ENCODE measurements around the gene SMCP.

DNA sequence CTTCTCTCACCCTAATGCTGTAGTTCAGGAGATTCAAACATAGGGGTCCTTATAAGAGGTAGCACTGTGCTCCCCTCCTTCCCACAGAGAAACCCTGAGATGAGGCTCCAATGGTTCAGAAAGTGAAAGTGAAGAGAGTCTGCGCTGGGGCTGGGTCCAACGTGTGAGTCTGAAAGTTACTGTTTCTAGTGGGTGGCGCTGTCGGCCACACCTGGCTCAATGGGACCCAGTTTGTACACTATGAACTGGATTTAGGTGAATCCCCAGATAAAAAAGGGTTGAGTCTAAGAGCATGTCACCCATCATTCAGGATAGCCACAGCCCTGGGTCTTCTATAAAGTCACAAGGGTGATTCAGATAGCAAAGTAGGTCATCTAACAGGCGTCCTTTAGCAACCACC is 2.8 kb downstream of the SMCP start:
- TF ChIP-seq ZNF274 (IDR thresholded peaks at IDR 0.05; ENCODE audit: low read depth, low read length) (no peak), EZH2phosphoT487 (IDR thresholded peaks at IDR 0.05; ENCODE audit: borderline replicate concordance) (no peak), POLR2A (IDR thresholded peaks at IDR 0.05; ENCODE audit: borderline replicate concordance, extremely low read depth, insufficient read depth, insufficient read length) (no peak), EZH2 (IDR thresholded peaks at IDR 0.05) (no peak)
- TF ChIP-seq, protein P1, sequence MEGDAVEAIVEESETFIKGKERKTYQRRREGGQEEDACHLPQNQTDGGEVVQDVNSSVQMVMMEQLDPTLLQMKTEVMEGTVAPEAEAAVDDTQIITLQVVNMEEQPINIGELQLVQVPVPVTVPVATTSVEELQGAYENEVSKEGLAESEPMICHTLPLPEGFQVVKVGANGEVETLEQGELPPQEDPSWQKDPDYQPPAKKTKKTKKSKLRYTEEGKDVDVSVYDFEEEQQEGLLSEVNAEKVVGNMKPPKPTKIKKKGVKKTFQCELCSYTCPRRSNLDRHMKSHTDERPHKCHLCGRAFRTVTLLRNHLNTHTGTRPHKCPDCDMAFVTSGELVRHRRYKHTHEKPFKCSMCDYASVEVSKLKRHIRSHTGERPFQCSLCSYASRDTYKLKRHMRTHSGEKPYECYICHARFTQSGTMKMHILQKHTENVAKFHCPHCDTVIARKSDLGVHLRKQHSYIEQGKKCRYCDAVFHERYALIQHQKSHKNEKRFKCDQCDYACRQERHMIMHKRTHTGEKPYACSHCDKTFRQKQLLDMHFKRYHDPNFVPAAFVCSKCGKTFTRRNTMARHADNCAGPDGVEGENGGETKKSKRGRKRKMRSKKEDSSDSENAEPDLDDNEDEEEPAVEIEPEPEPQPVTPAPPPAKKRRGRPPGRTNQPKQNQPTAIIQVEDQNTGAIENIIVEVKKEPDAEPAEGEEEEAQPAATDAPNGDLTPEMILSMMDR (IDR thresholded peaks at IDR 0.05 in 2 of 3, conservative IDR thresholded peaks at IDR 0.05 in 1 of 3; ENCODE audit: borderline replicate concordance in 1 of 3, insufficient read depth in 1 of 3, low read depth in 2 of 3, low read length in 2 of 3): no peak
- TF ChIP-seq, protein P2, sequence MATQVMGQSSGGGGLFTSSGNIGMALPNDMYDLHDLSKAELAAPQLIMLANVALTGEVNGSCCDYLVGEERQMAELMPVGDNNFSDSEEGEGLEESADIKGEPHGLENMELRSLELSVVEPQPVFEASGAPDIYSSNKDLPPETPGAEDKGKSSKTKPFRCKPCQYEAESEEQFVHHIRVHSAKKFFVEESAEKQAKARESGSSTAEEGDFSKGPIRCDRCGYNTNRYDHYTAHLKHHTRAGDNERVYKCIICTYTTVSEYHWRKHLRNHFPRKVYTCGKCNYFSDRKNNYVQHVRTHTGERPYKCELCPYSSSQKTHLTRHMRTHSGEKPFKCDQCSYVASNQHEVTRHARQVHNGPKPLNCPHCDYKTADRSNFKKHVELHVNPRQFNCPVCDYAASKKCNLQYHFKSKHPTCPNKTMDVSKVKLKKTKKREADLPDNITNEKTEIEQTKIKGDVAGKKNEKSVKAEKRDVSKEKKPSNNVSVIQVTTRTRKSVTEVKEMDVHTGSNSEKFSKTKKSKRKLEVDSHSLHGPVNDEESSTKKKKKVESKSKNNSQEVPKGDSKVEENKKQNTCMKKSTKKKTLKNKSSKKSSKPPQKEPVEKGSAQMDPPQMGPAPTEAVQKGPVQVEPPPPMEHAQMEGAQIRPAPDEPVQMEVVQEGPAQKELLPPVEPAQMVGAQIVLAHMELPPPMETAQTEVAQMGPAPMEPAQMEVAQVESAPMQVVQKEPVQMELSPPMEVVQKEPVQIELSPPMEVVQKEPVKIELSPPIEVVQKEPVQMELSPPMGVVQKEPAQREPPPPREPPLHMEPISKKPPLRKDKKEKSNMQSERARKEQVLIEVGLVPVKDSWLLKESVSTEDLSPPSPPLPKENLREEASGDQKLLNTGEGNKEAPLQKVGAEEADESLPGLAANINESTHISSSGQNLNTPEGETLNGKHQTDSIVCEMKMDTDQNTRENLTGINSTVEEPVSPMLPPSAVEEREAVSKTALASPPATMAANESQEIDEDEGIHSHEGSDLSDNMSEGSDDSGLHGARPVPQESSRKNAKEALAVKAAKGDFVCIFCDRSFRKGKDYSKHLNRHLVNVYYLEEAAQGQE (IDR thresholded peaks at IDR 0.05; ENCODE audit: low read depth): no peak

Measured in HCT116 (cell line).